T-helper 2 cell treated with Interferon-gamma antibody and Interleukin-4, amounts not matched to agents 5 μg/mL and 100 μg/mL, for 36 hours (primary cell): ENCODE results near the gene WDFY4.
"Not testable (repeated sequence)": the region's sequence is repeated elsewhere in the genome, so short reads cannot be mapped to it uniquely, and the experiment has no call there.

Experiments used
- DNase-seq: peaks from one replicate; pipeline ENCODE4 v3.0.0; 2021; ENCODE audit warnings: low spot score
- H3K27ac Mint-ChIP-seq: one replicate; pipeline ENCODE4 v1.8.0; 2021; ENCODE audit warnings: mild to moderate bottlenecking, mixed read lengths
- H3K27me3 Mint-ChIP-seq: one replicate; pipeline ENCODE4 v1.8.0; 2021; ENCODE audit warnings: low read depth, mixed read lengths
- H3K36me3 Mint-ChIP-seq: one replicate; pipeline ENCODE4 v1.8.0; 2021; ENCODE audit warnings: low read depth, mixed read lengths
- H3K4me1 Mint-ChIP-seq: one replicate; pipeline ENCODE4 v1.8.0; 2021; ENCODE audit warnings: low read depth, mixed read lengths
- H3K4me3 Mint-ChIP-seq: one replicate; pipeline ENCODE4 v1.8.0; 2022; ENCODE audit warnings: mild to moderate bottlenecking, moderate library complexity, mixed read lengths
- H3K9me3 Mint-ChIP-seq: one replicate; pipeline ENCODE4 v1.8.0; 2021; ENCODE audit warnings: mixed read lengths

Gene WDFY4

GRCh38 chr10:48684792-48685623, at the start of gene WDFY4:
Gene WDFY4, plus strand, starts transcription at chr10:48684873. Its CDS starts 24,860 bp downstream, at chr10:48709733.
- H3K27me3 Mint-ChIP-seq: peaks cover 3% of the 10 kb centered on the region
- no peaks in the 10 kb centered on the region for H3K9me3 Mint-ChIP-seq
- no peaks in the 10 kb centered on the region for H3K4me1 Mint-ChIP-seq
- no peaks in the 10 kb centered on the region for H3K36me3 Mint-ChIP-seq
- no peak within 1 kb of the TSS for H3K27ac Mint-ChIP-seq
- DNase-seq: no peak
- H3K4me3 Mint-ChIP-seq: no peak within 1 kb of the TSS

DNA sequence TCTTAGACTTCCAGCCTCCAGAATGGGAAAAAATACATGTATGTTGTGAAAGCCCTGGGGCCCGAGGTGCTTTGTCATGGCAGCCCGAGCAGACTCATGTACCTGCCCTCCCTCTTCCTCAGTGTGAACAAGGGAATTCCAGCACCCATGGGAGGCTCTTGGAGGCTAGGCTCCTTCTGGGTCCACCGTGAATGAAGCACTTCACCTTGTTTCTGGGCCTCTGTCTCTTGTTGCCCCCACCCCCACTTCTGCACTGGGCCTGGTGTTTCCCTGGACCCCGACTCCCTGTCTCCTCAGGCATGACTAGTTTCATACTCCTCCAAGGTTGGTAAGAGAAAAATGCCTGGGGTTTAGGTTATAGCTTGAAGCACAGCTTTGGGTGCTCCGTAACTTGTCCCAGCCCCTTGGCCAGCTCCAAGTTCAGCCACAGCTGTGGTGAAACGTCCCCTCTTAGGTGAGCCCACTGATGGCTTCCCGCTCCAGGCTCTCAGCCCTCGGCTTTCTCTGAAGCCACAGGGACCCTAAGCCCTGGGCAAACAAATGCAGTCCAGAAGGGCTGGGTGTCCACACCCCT, 49.6 kb upstream of the WDFY4 start:
- H3K9me3 Mint-ChIP-seq: peaks cover 2% of the 10 kb centered on the region
- no peak for DNase-seq
- peaks cover 27% of the 10 kb centered on the region for H3K27me3 Mint-ChIP-seq
- no peak overlapping the region for H3K4me3 Mint-ChIP-seq
- H3K4me1 Mint-ChIP-seq: peaks cover 19% of the 10 kb centered on the region
- no peak overlapping the region for H3K27ac Mint-ChIP-seq
- no peaks in the 10 kb centered on the region for H3K36me3 Mint-ChIP-seq

- DNase-seq: no peak
- Mint-ChIP-seq H3K4me1 (peaks cover 19% of the 10 kb centered on the region), H3K4me3 (no peak overlapping the region), H3K27me3 (peaks cover 26% of the 10 kb centered on the region), H3K27ac (no peak overlapping the region), H3K36me3 (no peaks in the 10 kb centered on the region), H3K9me3 (peaks cover 11% of the 10 kb centered on the region)
Measured at GRCh38 chr10:48636231-48636630, 48.4 kb upstream of the WDFY4 start.

DNA sequence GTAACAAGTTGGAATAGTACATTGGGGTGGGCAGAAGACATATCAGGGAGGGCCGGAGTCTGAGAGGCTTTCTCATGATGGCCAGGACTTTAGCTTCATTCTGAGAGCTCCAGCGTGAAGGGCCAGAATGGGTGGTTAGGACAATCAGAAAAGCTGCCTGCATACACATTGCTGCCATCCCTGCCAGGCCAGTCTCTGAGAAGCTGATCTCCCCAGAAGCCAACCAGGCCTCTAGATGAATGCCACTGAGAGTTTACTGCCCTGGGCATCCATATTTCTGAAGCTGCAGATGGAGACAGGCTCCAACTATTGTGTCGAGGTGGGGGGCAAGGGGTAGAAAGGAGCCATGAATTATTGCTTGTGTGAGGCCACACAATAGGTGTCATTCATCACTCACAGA, 47.8 kb upstream of the WDFY4 start:
- no peaks in the 10 kb centered on the region for H3K36me3 Mint-ChIP-seq
- peaks cover 23% of the 10 kb centered on the region for H3K27me3 Mint-ChIP-seq
- H3K9me3 Mint-ChIP-seq: peaks cover 18% of the 10 kb centered on the region
- no peak for DNase-seq
- no peak overlapping the region for H3K4me3 Mint-ChIP-seq
- H3K4me1 Mint-ChIP-seq: peaks cover 19% of the 10 kb centered on the region
- H3K27ac Mint-ChIP-seq: no peak overlapping the region

- Mint-ChIP-seq H3K27me3 (peaks cover 16% of the 10 kb centered on the region), H3K4me3 (no peak overlapping the region), H3K27ac (no peak overlapping the region), H3K4me1 (peaks cover 19% of the 10 kb centered on the region), H3K36me3 (no peaks in the 10 kb centered on the region), H3K9me3 (peaks cover 20% of the 10 kb centered on the region)
- DNase-seq: no peak
Measured at GRCh38 chr10:48638158-48638557, 46.5 kb upstream of the WDFY4 start.

DNA sequence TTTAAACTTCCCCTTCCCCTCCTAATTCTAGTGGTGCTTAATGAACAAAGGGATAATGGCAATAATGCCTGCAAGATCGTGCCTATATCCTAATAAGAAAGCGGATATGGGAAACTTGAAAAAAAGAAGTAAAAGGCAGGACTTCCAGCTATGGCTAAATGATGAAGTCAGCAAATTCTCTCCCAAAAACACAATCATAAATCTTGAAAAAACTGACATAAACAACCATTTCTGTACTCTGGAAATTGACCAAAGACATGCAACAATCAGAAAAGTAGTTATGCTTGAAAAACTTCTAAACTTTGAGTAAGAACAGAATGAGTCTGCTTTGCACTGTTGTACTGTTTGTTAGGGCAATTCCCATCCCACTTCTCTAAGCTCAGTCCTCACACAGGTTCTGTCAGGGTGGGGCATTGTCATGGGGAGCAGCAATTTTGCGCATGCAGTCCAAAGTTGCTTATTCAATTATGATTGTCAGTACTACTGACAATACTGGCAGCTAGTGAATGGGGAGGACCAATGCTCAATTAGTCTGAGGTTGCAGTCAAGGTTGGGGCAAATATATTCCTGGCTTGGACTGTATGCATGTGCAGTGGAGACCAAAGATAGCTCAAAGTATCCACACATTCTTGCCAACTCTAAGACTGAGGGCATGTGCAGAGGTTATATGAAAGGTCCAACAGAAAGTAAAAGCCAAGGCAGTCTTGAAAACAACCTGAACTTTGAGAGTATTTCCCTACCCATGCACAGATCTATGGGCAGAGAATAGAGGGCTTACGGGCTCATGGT, 45.7 kb upstream of the WDFY4 start:
- Mint-ChIP-seq H3K9me3 (peaks cover 20% of the 10 kb centered on the region), H3K4me3 (no peak overlapping the region), H3K36me3 (no peaks in the 10 kb centered on the region), H3K4me1 (peaks cover 12% of the 10 kb centered on the region), H3K27me3 (peaks cover 16% of the 10 kb centered on the region), H3K27ac (no peak overlapping the region)
- no peak for DNase-seq

DNA sequence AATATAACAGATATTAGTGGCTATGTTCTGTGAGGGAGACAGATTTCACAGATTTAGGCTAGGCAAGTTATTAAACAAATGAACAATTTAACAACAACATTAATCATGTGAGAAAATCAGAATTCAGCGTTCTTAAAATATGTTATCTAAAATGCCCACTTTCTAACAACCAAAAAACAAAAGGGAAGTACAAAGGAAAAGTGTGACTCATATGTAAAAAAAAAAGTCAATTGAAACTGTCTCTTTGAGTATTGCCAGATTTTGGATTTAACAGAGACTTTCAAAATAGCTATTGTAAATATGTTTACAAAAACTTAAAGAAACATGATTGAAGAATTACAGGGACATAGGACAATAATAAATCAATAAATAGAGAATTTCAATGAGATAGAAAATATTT, 45.0 kb upstream of the WDFY4 start:
- Mint-ChIP-seq H3K4me1 (peaks cover 5% of the 10 kb centered on the region), H3K27me3 (peaks cover 16% of the 10 kb centered on the region), H3K9me3 (peaks cover 20% of the 10 kb centered on the region), H3K27ac (no peak overlapping the region), H3K4me3 (no peak overlapping the region), H3K36me3 (no peaks in the 10 kb centered on the region)
- no peak for DNase-seq

GRCh38 chr10:48640326-48640725, 44.3 kb upstream of the WDFY4 start:
- Mint-ChIP-seq H3K4me1 (peaks cover 2% of the 10 kb centered on the region), H3K27ac (no peak overlapping the region), H3K27me3 (peaks cover 20% of the 10 kb centered on the region), H3K36me3 (no peaks in the 10 kb centered on the region), H3K9me3 (peaks cover 20% of the 10 kb centered on the region), H3K4me3 (no peak overlapping the region)
- DNase-seq: no peak

- not testable (repeated sequence) for H3K27ac Mint-ChIP-seq, H3K36me3 Mint-ChIP-seq, DNase-seq, H3K4me1 Mint-ChIP-seq, H3K4me3 Mint-ChIP-seq
- H3K9me3 Mint-ChIP-seq: peaks cover 20% of the 10 kb centered on the region
- H3K27me3 Mint-ChIP-seq: peaks cover 23% of the 10 kb centered on the region
Measured at GRCh38 chr10:48641099-48641690, 43.5 kb upstream of the WDFY4 start.

- Mint-ChIP-seq H3K27ac (no peak overlapping the region), H3K4me1 (no peaks in the 10 kb centered on the region), H3K36me3 (no peaks in the 10 kb centered on the region), H3K9me3 (peaks cover 14% of the 10 kb centered on the region), H3K4me3 (no peak overlapping the region), H3K27me3 (peaks cover 19% of the 10 kb centered on the region)
- DNase-seq: no peak
Measured at GRCh38 chr10:48645600-48645999, 39.1 kb upstream of the WDFY4 start.

- H3K4me1 Mint-ChIP-seq, DNase-seq, H3K36me3 Mint-ChIP-seq, H3K27ac Mint-ChIP-seq, H3K9me3 Mint-ChIP-seq, H3K4me3 Mint-ChIP-seq: not testable (repeated sequence)
- peaks cover 26% of the 10 kb centered on the region for H3K27me3 Mint-ChIP-seq
Measured at GRCh38 chr10:48647073-48647472, 37.6 kb upstream of the WDFY4 start.

DNA sequence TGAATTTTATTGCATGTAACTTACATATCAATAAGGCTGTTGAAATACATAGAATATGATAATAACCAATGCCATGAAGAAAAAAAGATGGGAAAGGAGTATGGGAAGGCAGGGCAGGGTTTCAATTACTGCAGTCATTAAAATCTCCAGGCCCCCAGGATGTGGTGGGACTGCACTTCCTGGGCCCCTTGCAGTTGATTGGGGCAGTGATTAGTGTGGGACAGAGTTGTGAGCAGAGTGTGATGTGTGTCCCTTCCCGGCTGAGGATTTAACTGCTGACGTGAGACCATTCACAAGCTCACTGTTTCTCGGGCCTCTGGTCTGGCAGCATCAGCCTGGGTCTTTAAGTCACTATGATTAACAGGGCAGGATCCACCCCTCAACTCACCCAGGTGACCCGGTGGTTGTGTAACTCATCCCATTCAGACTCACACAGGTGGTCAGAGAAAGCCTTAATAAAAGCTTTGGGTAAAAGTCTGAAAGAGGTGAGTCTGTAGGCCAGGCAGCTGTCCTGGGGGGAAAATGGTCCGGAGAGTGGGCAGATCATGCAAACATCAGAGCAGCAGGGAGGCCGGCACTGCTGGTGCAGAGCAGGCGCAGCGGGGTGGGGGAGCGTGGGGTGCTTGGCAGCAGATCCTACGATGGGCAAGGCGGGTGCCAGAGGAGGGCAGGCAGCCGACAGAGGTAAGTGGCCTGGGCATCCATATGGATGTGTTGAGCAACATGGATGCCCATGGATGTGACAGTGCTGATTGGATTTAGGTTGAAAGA, 36.3 kb upstream of the WDFY4 start:
- H3K27ac Mint-ChIP-seq: no peak overlapping the region

GRCh38 chr10:48649349-48649944, 35.2 kb upstream of the WDFY4 start:
- Mint-ChIP-seq H3K4me1 (no peaks in the 10 kb centered on the region), H3K36me3 (no peaks in the 10 kb centered on the region), H3K4me3 (no peak overlapping the region), H3K27me3 (peaks cover 32% of the 10 kb centered on the region), H3K9me3 (no peaks in the 10 kb centered on the region), H3K27ac (no peak overlapping the region)
- DNase-seq: no peak

More for the DNA sequence above, 36.3 kb upstream of the WDFY4 start:
- Mint-ChIP-seq H3K36me3 (no peaks in the 10 kb centered on the region), H3K27me3 (peaks cover 28% of the 10 kb centered on the region), H3K9me3 (no peaks in the 10 kb centered on the region), H3K4me3 (no peak overlapping the region), H3K4me1 (no peaks in the 10 kb centered on the region)
- no peak for DNase-seq
